HEK293T (cell line): ENCODE measurements around the gene ETFDH.

Experiments
- ARNT ChIP-seq: fragments of 450-650 bp; IDR thresholded peaks from 2 replicates; pipeline ENCODE4 v1.6.1; 2017; ENCODE audit warnings: mild to moderate bottlenecking
- BHLHE40 ChIP-seq: fragments of 450-650 bp; IDR thresholded peaks from 2 replicates; pipeline ENCODE4 v1.6.1; 2016; ENCODE audit warnings: mild to moderate bottlenecking, moderate library complexity, borderline replicate concordance
- CTBP1 ChIP-seq: fragments of 450-650 bp; IDR thresholded peaks from 2 replicates; pipeline ENCODE4 v1.6.1; 2016; ENCODE audit warnings: borderline replicate concordance
- ELF4 ChIP-seq: fragments of 450-650 bp; IDR thresholded peaks from 2 replicates; pipeline ENCODE4 v1.6.1; 2017; ENCODE audit warnings: antibody characterized with exemption
- FOXM1 ChIP-seq: fragments of 450-650 bp; IDR thresholded peaks from 2 replicates; pipeline ENCODE4 v1.6.1; 2017; ENCODE audit warnings: mild to moderate bottlenecking, borderline replicate concordance
- L3MBTL2 ChIP-seq: fragments of 450-650 bp; conservative IDR thresholded peaks from 2 replicates; pipeline ENCODE4 v1.6.1; 2016; ENCODE audit warnings: mild to moderate bottlenecking
- LEF1 ChIP-seq: fragments of 450-650 bp; IDR thresholded peaks from 2 replicates; pipeline ENCODE4 v1.6.1; 2017; ENCODE audit warnings: mild to moderate bottlenecking, borderline replicate concordance
- PKNOX1 ChIP-seq: fragments of 450-650 bp; IDR thresholded peaks from 2 replicates; pipeline ENCODE4 v1.6.1; 2016
- SP1 ChIP-seq: fragments of 450-650 bp; IDR thresholded peaks from 2 replicates; pipeline ENCODE4 v1.6.1; 2017
- ZNF384 ChIP-seq: fragments of 450-650 bp; IDR thresholded peaks from 2 replicates; pipeline ENCODE4 v1.6.1; 2016

- no peak for TF ChIP-seq L3MBTL2
- no peak for TF ChIP-seq FOXM1
- TF ChIP-seq ELF4, result no peak
- no peak for TF ChIP-seq CTBP1
- no peak for TF ChIP-seq SP1
- no peak for TF ChIP-seq ZNF384
- TF ChIP-seq ARNT, result no peak
- TF ChIP-seq PKNOX1, result no peak
- TF ChIP-seq LEF1, result no peak
- TF ChIP-seq BHLHE40, result no peak
Observed at GRCh38 chr4:158738866-158739265, 66.8 kb downstream of the ETFDH start.
